ENCODE results near the gene GNPTAB. TPM values are rescaled to one million over a fixed set of nuclear protein-coding genes. Genes with fewer than 3 reads are reported as not detected.

The GNPTAB gene
- total and polyA plus RNA-seq, 2 of the 4 experiments (the other 2 are of a cell fraction) = 16.0 to 24.2 TPM

DNA sequence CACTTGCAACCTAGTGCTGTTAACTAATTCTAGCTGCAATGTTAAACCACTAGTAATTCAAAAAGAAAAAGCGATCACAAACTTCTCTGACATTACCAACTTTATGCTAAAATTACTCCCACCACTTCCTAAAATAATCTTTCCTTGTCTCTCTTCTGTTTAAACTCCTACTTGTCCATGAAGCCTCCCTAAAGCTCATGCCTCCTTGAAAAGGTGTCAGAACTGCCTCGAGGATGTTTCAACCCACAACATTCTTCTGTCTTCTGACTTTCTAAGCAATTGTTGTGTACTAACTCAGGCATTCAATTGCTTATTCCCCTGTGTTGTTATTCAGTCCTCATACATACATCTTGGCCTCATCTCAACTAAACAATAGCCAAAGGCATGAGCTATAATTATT lies 5.9 kb downstream of the GNPTAB start:
- Histone ChIP-seq H2BK20ac (ENCODE audit: low read depth, low read length) (no peak overlapping the region), H4K91ac (ENCODE audit: insufficient read depth, low read depth, low read length) (no peak overlapping the region), H2AK9ac (replicated peaks; ENCODE audit: low read depth, low read length, poor library complexity) (no peak overlapping the region), H3K4me1 (ENCODE audit: control insufficient read depth, insufficient read depth, low read length) (no peaks in the 10 kb centered on the region; the same call in 1 of the 2 replicates), H3K56ac (ENCODE audit: extremely low read depth, insufficient read depth, low read length) (no peak overlapping the region), H3K36me3 (ENCODE audit: control insufficient read depth, insufficient read depth, low read length) (no peaks in the 10 kb centered on the region), H3K4me3 (ENCODE audit: insufficient read depth, low read depth, low read length) (no peak overlapping the region), H2AFZ (replicated peaks; ENCODE audit: low read length, poor library complexity) (no peak overlapping the region), H3K27me3 (ENCODE audit: control insufficient read depth, insufficient read depth, low read length) (no peaks in the 10 kb centered on the region), H3K4ac (ENCODE audit: low read depth, low read length) (no peak overlapping the region), H3K18ac (ENCODE audit: low read depth, low read length) (no peak overlapping the region), H4K8ac (ENCODE audit: low read depth in 2 of 2, low read length in 2 of 2) (no peak overlapping the region), H3K27ac (ENCODE audit: insufficient read depth, low read length) (no peak overlapping the region), H3K9ac (ENCODE audit: low read depth, low read length) (no peak overlapping the region), H3K23ac (ENCODE audit: low read depth, low read length) (no peak overlapping the region), H3K14ac (replicated peaks; ENCODE audit: low read depth, low read length) (no peak overlapping the region), H2BK5ac (ENCODE audit: low read depth, low read length, poor library complexity, severe bottlenecking) (no peak overlapping the region), H2AK5ac (ENCODE audit: low read depth, low read length) (no peak overlapping the region), H3K9me3 (ENCODE audit: control insufficient read depth, insufficient read depth, low read length) (no peaks in the 10 kb centered on the region), H4K5ac (ENCODE audit: low read depth, low read length) (no peak overlapping the region), H3K4me2 (ENCODE audit: low read depth, low read length) (no peak overlapping the region), H3K79me1 (ENCODE audit: low read depth in 1 of 2, low read length in 2 of 2) (peaks cover 13 to 41% of the 10 kb centered on the region in 2 experiments), H4K20me1 (ENCODE audit: insufficient read depth, low read length) (peaks cover 5% of the 10 kb centered on the region), H2BK15ac (ENCODE audit: low read depth, low read length) (no peak overlapping the region), H2BK120ac (ENCODE audit: low read depth, low read length) (no peak overlapping the region), H3K9me1 (ENCODE audit: insufficient read depth, low read length) (no peaks in the 10 kb centered on the region)
- POLR2A ChIA-PET (ENCODE audit: unreplicated experiment) = no interaction called here
- intact Hi-C loops (cut with micrococcal nuclease) = no loop called here
- dilution Hi-C loops (cut with HindIII; ENCODE audit: low sequenced_read_pairs, unreplicated experiment) = no loop called here
- TF ChIP-seq POLR2A (IDR thresholded peaks at IDR 0.05; ENCODE audit: low read depth, low read length) = no peak
- no peak for TF ChIP-seq MAFK (IDR thresholded peaks at IDR 0.05; ENCODE audit: low read depth, low read length)
- no peak for TF ChIP-seq CTCF (conservative IDR thresholded peaks at IDR 0.05; ENCODE audit: low read depth, low read length)
- TF ChIP-seq, protein P1, sequence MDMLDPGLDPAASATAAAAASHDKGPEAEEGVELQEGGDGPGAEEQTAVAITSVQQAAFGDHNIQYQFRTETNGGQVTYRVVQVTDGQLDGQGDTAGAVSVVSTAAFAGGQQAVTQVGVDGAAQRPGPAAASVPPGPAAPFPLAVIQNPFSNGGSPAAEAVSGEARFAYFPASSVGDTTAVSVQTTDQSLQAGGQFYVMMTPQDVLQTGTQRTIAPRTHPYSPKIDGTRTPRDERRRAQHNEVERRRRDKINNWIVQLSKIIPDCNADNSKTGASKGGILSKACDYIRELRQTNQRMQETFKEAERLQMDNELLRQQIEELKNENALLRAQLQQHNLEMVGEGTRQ (IDR thresholded peaks at IDR 0.05; ENCODE audit: low read depth, low read length) = no peak
- no peak for TF ChIP-seq RFX5 (IDR thresholded peaks at IDR 0.05; ENCODE audit: low read depth, low read length)
- no peak for TF ChIP-seq RAD21 (IDR thresholded peaks at IDR 0.05; ENCODE audit: low read length)
- TF ChIP-seq SMC3 (IDR thresholded peaks at IDR 0.05; ENCODE audit: low read depth, low read length) = no peak
- TF ChIP-seq BHLHE40 (IDR thresholded peaks at IDR 0.05; ENCODE audit: low read depth, low read length) = no peak
- TF ChIP-seq CEBPB (IDR thresholded peaks at IDR 0.05; ENCODE audit: low read depth, low read length) = no peak
- TF ChIP-seq CHD1 (IDR thresholded peaks at IDR 0.05; ENCODE audit: low read depth, low read length) = no peak
- no peak for TF ChIP-seq MXI1 (IDR thresholded peaks at IDR 0.05; ENCODE audit: borderline replicate concordance, low read depth, low read length)
- no peak for TF ChIP-seq FOS (IDR thresholded peaks at IDR 0.05; ENCODE audit: low read depth, low read length)
- CTCF ChIA-PET = interaction anchor here (0.6 kb wide), 1 partner anchor 50 kb away, joined by 3 read pairs; no protein-coding TSS in a partner anchor
- no CpG with 5 or more reads among the region's 2 CpGs for WGBS, 2 experiments (ENCODE audit: extremely low coverage in 2 of 2, insufficient read length in 1 of 2)
- ATAC-seq (ENCODE audit: low read depth) = peak; percentile 22; the same call in 1 of the 2 replicates
- BruUV-seq (replicated peaks) = no TSS peak
- no peak for DNase-seq
- in situ Hi-C loops (cut with MboI; ENCODE audit: low sequenced_read_pairs) = loop anchor here (5.0 kb wide), 1 partner anchor 48 kb away; no protein-coding TSS in a partner anchor
